AG04450 (cell line): Measurements from ENCODE around the gene RAPGEF1. TPM values are rescaled to one million over a fixed set of nuclear protein-coding genes. Genes with fewer than 3 reads are reported as not detected.
"Not testable (repeated sequence)": the region's sequence is repeated elsewhere in the genome, so short reads cannot be mapped to it uniquely, and the experiment has no call there.

Experiments
- CTCF ChIA-PET: fragments of 300-600, 350-600 bp; formaldehyde crosslinking; extraction: SDS; loops from one replicate; lab custom pipeline; 2022; ENCODE audit warnings: antibody characterized with exemption, inconsistent platforms; lab: Charles Lee
- POLR2A ChIA-PET: fragments of 350-600 bp; formaldehyde crosslinking; extraction: SDS; loops from one replicate; lab custom pipeline; 2021; ENCODE audit warnings: antibody characterized with exemption, inconsistent platforms; lab: Yijun Ruan, JAX
- DNase-seq: peaks from one replicate; pipeline ENCODE4 v3.0.0-alpha.2; 2011; ENCODE audit warnings: low read depth, low spot score
- H3K27ac ChIP-seq: one replicate; pipeline ENCODE4 v1.5.1; 2012; ENCODE audit warnings: low read depth, low read length, control low read depth
- H3K27me3 ChIP-seq: one replicate; pipeline ENCODE4 v1.6.0; 2012; ENCODE audit warnings: low read length; ENCODE audit not compliant: control insufficient read depth, insufficient read depth
- H3K4me3 ChIP-seq: 2 replicates; pipeline ENCODE4 v1.5.1; 2011; ENCODE audit warnings: mild to moderate bottlenecking, low read depth, low read length, control low read depth
- H3K9me3 ChIP-seq: 2 replicates; pipeline ENCODE4 v1.5.1; 2012; ENCODE audit warnings: low read length; ENCODE audit not compliant: control insufficient read depth, insufficient read depth
- polyA plus RNA-seq: library from polyadenylated mRNA; depleted of rRNA; stranded (reverse); fragments of >200 nt; gene quantifications from 2 replicates; pipeline ENCODE4 v1.2.3, GENCODE V29; 2011
- TF ChIP-seq, protein P1 (sequence below): IDR thresholded peaks from 2 replicates; pipeline ENCODE4 v1.5.1; 2011; ENCODE audit warnings: low read depth, low read length, control low read depth, inconsistent platforms

RAPGEF1 gene
- polyA plus RNA-seq, 1 experiment, result 27.6 TPM

DNA sequence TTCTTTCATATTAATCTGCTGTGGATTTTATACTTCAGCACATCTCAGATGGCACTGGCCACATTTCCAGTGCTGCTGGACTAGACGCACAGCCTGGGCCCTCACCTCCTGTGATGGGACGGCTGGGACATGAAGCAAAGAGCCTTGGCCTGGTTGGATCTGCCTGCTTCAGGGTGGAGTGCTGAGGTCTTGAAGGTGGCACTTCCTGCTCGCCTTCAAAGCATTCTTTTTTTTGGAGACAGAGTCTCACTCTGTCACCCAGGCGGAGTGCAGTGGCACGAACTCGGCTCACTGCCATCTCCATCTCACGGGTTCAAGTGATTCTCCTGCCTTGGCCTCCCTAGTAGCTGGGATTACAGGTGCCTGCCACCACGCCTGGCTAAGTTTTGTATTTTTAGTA is 73.1 kb downstream of the RAPGEF1 start:
- ChIA-PET CTCF (interaction anchor here (0.9 kb wide), 1 partner anchor 9 kb away, joined by 3 read pairs; no protein-coding TSS in a partner anchor), POLR2A (interaction anchor here (1.0 to 1.8 kb wide), 2 partner anchors 11 to 47 kb away, joined by 8 to 13 read pairs; no protein-coding TSS in a partner anchor)
- TF ChIP-seq, protein P1, sequence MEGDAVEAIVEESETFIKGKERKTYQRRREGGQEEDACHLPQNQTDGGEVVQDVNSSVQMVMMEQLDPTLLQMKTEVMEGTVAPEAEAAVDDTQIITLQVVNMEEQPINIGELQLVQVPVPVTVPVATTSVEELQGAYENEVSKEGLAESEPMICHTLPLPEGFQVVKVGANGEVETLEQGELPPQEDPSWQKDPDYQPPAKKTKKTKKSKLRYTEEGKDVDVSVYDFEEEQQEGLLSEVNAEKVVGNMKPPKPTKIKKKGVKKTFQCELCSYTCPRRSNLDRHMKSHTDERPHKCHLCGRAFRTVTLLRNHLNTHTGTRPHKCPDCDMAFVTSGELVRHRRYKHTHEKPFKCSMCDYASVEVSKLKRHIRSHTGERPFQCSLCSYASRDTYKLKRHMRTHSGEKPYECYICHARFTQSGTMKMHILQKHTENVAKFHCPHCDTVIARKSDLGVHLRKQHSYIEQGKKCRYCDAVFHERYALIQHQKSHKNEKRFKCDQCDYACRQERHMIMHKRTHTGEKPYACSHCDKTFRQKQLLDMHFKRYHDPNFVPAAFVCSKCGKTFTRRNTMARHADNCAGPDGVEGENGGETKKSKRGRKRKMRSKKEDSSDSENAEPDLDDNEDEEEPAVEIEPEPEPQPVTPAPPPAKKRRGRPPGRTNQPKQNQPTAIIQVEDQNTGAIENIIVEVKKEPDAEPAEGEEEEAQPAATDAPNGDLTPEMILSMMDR, result no peak
- Histone ChIP-seq H3K27ac (no peak overlapping the region), H3K9me3 (no peaks in the 10 kb centered on the region), H3K4me3 (no peak overlapping the region), H3K27me3 (peaks cover 11% of the 10 kb centered on the region)
- DNase-seq, result no peak

- TF ChIP-seq, protein P1, result no peak
- no peak for DNase-seq
- Histone ChIP-seq H3K27ac (no peak overlapping the region), H3K9me3 (no peaks in the 10 kb centered on the region), H3K27me3 (peaks cover 6% of the 10 kb centered on the region), H3K4me3 (no peak overlapping the region)
- POLR2A ChIA-PET, result interaction anchor here (1.0 kb wide), 1 partner anchor 48 kb away, joined by 8 read pairs; no protein-coding TSS in a partner anchor
- CTCF ChIA-PET, result interaction anchor here (0.7 to 0.9 kb wide), 2 partner anchors 9 to 75 kb away, joined by 3 read pairs; no protein-coding TSS in a partner anchor
Measured at GRCh38 chr9:131666029-131666428, 73.8 kb downstream of the RAPGEF1 start.

DNA sequence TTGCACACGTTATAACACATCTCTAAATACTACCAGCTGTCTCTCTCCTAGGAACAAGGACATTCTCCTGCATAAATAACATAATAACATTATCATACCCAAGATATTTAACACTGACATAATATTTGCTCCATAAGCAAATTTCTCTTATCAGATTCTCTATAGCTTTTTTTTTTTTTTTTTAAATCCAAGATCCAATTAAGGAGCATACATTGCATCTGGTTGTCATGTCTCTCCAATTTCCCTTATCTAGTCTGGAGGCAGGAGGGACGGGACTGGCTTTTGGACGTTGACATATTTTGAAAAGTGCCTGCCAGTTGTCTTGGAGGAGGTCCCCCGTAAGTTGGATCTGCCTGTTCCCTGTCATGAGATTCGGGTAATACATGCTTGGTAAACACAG is 76.6 kb downstream of the RAPGEF1 start:
- TF ChIP-seq, protein P1, result no peak
- H3K27me3 ChIP-seq, result no peaks in the 10 kb centered on the region
- ChIA-PET CTCF (no interaction called here), POLR2A (no interaction called here)
- H3K27ac ChIP-seq, result no peak overlapping the region
- H3K4me3 ChIP-seq, result no peak overlapping the region
- no peak for DNase-seq
- no peaks in the 10 kb centered on the region for H3K9me3 ChIP-seq

DNA sequence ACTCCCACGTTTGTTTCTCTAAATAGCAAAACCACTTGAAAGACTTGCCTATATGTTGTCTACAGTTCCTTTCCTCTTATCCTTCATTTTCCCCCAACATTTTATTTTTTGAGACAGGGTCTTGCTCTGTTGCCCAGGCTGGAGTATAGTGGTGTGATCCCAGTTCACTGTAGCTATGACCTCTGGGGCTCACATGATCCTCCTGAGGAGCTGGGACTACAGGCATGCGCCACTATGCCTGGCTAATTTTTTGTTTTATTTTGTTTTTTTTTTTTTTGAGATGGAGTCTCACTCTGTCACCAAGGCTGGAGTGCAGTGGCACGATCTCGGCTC is 77.6 kb downstream of the RAPGEF1 start:
- H3K9me3 ChIP-seq, POLR2A ChIA-PET, H3K4me3 ChIP-seq, H3K27ac ChIP-seq, DNase-seq, CTCF ChIA-PET, H3K27me3 ChIP-seq: not testable (repeated sequence)

DNA sequence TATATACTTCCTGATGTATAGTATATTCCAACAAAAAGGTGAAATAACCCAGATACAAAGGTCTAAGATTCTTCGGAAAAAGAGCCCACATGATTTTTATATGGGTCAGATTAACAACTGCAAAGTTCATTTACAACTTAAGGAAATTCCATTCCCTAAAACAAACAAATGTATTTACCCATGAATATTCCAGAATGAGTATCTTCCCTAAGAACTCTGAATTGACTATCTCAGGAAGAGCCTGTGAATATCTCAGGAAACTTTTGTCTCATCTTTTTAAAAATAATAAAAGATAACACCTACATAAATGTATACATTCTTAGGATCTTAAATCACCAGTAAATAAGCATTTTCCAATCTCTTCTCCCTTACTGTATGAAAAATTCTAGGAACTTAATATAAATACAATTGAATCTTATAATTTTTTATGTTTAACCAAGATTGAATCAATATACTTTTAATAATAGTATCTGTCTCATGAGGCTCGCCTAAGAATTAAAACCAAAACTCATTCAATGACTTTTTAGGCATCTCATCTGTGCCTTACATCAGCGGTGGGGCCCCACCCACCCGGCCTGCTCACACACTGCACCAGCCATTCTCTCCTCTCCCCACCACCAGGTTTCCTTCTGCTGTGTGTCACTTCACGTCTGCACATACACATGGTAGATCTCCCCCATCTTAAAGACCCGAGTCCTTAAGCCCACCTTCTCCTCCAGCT is 78.1 kb downstream of the RAPGEF1 start:
- ChIA-PET POLR2A (no interaction called here), CTCF (no interaction called here)
- no peak overlapping the region for H3K27ac ChIP-seq
- no peak for DNase-seq
- H3K27me3 ChIP-seq, result no peaks in the 10 kb centered on the region
- TF ChIP-seq, protein P1, result no peak
- H3K9me3 ChIP-seq, result no peaks in the 10 kb centered on the region
- no peak overlapping the region for H3K4me3 ChIP-seq
